HCT116 (cell line): Measurements from ENCODE around the gene IGSF9. TPM values are rescaled to one million over a fixed set of nuclear protein-coding genes. Genes with fewer than 3 reads are reported as not detected.

Experiments
- ATAC-seq: fragments of 200-7000 bp; cut with Tn5 transposase; 2 replicates; pipeline ENCODE4 v1.9.1; 2020; ENCODE audit warnings: mild to moderate bottlenecking, moderate library complexity
- BruUV-seq: library from RNA; stranded (reverse); fragments of 400-500 nt; replicated peaks from 2 replicates; lab custom pipeline; 2021; lab: Mats Ljungman, UMichigan
- CTCF ChIA-PET: fragments of 300-600 bp; sonication (Branson Sonifier 250); formaldehyde crosslinking; loops from one replicate; lab custom pipeline; 2021; ENCODE audit warnings: antibody characterized with exemption; lab: Charles Lee
- POLR2A ChIA-PET: fragments of 300-600, 350-600 bp; sonication (Branson Sonifier 250); formaldehyde crosslinking; loops from one replicate; lab custom pipeline; 2021; ENCODE audit warnings: antibody characterized with exemption; lab: Charles Lee
- RAD21 ChIA-PET, 2 experiments: fragments of 300-600 bp; sonication (Branson Sonifier 250); formaldehyde crosslinking; loops; one replicate each; lab custom pipeline; 2023; ENCODE audit warnings: low total read pairs in 2 of 2; ENCODE audit not compliant: uncharacterized antibody in 2 of 2, unreplicated experiment in 2 of 2, low non-redundant PET in 1 of 2; lab: Charles Lee
- DNase-seq: peaks from one replicate; pipeline ENCODE4 v3.0.0-alpha.2; 2010; ENCODE audit warnings: low read depth, low spot score
- H2AFZ ChIP-seq: fragments of 200-600 bp; shearing (Covaris generic), sonication (generic); 2 replicates; pipeline ENCODE4 v1.6.1; 2017; ENCODE audit warnings: low read depth, mixed run types, mixed read lengths, antibody characterized with exemption, low read length; ENCODE audit not compliant: poor library complexity, severe bottlenecking
- H3K27ac ChIP-seq: 2 replicates; pipeline ENCODE4 v1.5.1; 2012; ENCODE audit warnings: low read depth, low read length
- H3K27me3 ChIP-seq: fragments of 200-600 bp; sonication (generic); 2 replicates; pipeline ENCODE4 v1.6.1; 2016; ENCODE audit warnings: mixed run types, low read length, mixed read lengths; ENCODE audit not compliant: insufficient read depth
- H3K36me3 ChIP-seq, 2 experiments: fragments of 200-500 bp in 1 of 2; fragments of 200-600 bp in 1 of 2; sonication (Bioruptor generic) in 1 of 2; sonication (generic) in 1 of 2; 2 replicates each; pipeline versions ENCODE4 v1.5.1 to v1.6.1; 2014 to 2016; ENCODE audit warnings: low read length in 2 of 2, inconsistent platforms in 1 of 2, mixed read lengths in 1 of 2, mixed run types in 1 of 2; ENCODE audit not compliant: insufficient read depth in 2 of 2, control insufficient read depth in 1 of 2
- H3K4me1 ChIP-seq, 2 experiments: fragments of 200-600 bp in 1 of 2; sonication (generic) in 1 of 2; 2 replicates each; pipeline versions ENCODE4 v1.5.1 to v1.6.1; 2012 to 2017; ENCODE audit warnings: low read length in 2 of 2, inconsistent platforms in 1 of 2, mild to moderate bottlenecking in 1 of 2, mixed read lengths in 1 of 2, mixed run types in 1 of 2, moderate library complexity in 1 of 2; ENCODE audit not compliant: insufficient read depth in 2 of 2, control insufficient read depth in 1 of 2
- H3K4me2 ChIP-seq: fragments of 200-600 bp; sonication (generic); 2 replicates; pipeline ENCODE4 v1.6.1; 2017; ENCODE audit warnings: mixed run types, low read length, mixed read lengths
- H3K4me3 ChIP-seq, 2 experiments: fragments of 200-600 bp in 1 of 2; sonication (generic) in 1 of 2; replicated peaks in 1 of 2; 2 replicates each; pipeline ENCODE4 v1.5.1; 2011 to 2016; ENCODE audit warnings: low read length in 2 of 2, control low read depth in 1 of 2, low read depth in 1 of 2, mild to moderate bottlenecking in 1 of 2, mixed read lengths in 1 of 2, mixed run types in 1 of 2
- H3K79me2 ChIP-seq: fragments of 200-600 bp; sonication (generic); 2 replicates; pipeline ENCODE4 v1.6.1; 2017; ENCODE audit warnings: mild to moderate bottlenecking, mixed run types, low read length, moderate library complexity, mixed read lengths; ENCODE audit not compliant: insufficient read depth
- H3K9ac ChIP-seq: fragments of 200-600 bp; sonication (generic); 2 replicates; pipeline ENCODE4 v1.6.1; 2016; ENCODE audit warnings: low read length, mixed read lengths
- H3K9me2 ChIP-seq: fragments of 200-600 bp; sonication (generic), shearing (Covaris generic); 2 replicates; pipeline ENCODE4 v1.6.1; 2017; ENCODE audit warnings: mixed run types, mild to moderate bottlenecking, moderate library complexity; ENCODE audit not compliant: insufficient read depth
- H3K9me3 ChIP-seq, 2 experiments: fragments of 200-500 bp in 1 of 2; fragments of 200-600 bp in 1 of 2; sonication (Bioruptor generic) in 1 of 2; sonication (generic) in 1 of 2; 2 replicates each; pipeline ENCODE4 v1.6.1; 2014 to 2017; ENCODE audit warnings: low read length in 2 of 2, mixed read lengths in 2 of 2, inconsistent platforms in 1 of 2, low read depth in 1 of 2, mild to moderate bottlenecking in 1 of 2, mixed run types in 1 of 2, moderate library complexity in 1 of 2; ENCODE audit not compliant: control insufficient read depth in 1 of 2, insufficient read depth in 1 of 2
- H4K20me1 ChIP-seq: fragments of 200-600 bp; sonication (generic), shearing (Covaris generic); 2 replicates; pipeline ENCODE4 v1.6.1; 2017; ENCODE audit warnings: mixed run types, mild to moderate bottlenecking, moderate library complexity; ENCODE audit not compliant: insufficient read depth
- EGR1 ChIP-seq: IDR thresholded peaks from 2 replicates; pipeline ENCODE4 v1.6.1; 2012; ENCODE audit warnings: low read depth
- EZH2 ChIP-seq: fragments of 200-600 bp; sonication (generic); IDR thresholded peaks from 2 replicates; pipeline ENCODE4 v1.6.1; 2017; ENCODE audit warnings: antibody characterized with exemption, mixed run types
- EZH2phosphoT487 ChIP-seq: fragments of 200-600 bp; IDR thresholded peaks from 2 replicates; pipeline ENCODE4 v1.6.1; 2018; ENCODE audit warnings: antibody characterized with exemption, borderline replicate concordance
- MAX ChIP-seq: IDR thresholded peaks from 2 replicates; pipeline ENCODE4 v1.6.1; 2012
- POLR2AphosphoS5 ChIP-seq: IDR thresholded peaks from 2 replicates; pipeline ENCODE4 v1.6.1; 2011; ENCODE audit warnings: mild to moderate bottlenecking, low read depth, low read length, moderate library complexity
- RAD21 ChIP-seq: IDR thresholded peaks from 2 replicates; pipeline ENCODE4 v1.6.1; 2012; ENCODE audit warnings: low read depth, mild to moderate bottlenecking
- SIN3A ChIP-seq: IDR thresholded peaks from 2 replicates; pipeline ENCODE4 v1.6.1; 2012; ENCODE audit warnings: low read depth
- SP1 ChIP-seq: IDR thresholded peaks from 2 replicates; pipeline ENCODE4 v1.6.1; 2012; ENCODE audit warnings: low read depth
- SRF ChIP-seq: IDR thresholded peaks from 2 replicates; pipeline ENCODE4 v1.6.1; 2012; ENCODE audit warnings: low read depth
- TCF7L2 ChIP-seq: IDR thresholded peaks from 2 replicates; pipeline ENCODE4 v1.7.0; 2011; ENCODE audit warnings: borderline replicate concordance, inconsistent platforms; ENCODE audit not compliant: insufficient read depth, insufficient read length; ENCODE audit errors: extremely low read depth
- ZFX ChIP-seq: fragments of 450-650 bp; IDR thresholded peaks from 2 replicates; pipeline ENCODE4 v1.6.1; 2017
- intact Hi-C: fragments of 100-400 bp; cut with micrococcal nuclease; formaldehyde crosslinking; loops from 2 replicates; pipeline ENCODE4 v1.10.0; 2022
- total RNA-seq: library from RNA; stranded (reverse); gene quantifications from one replicate; pipeline ENCODE4 v1.2.1, GENCODE V29; 2021; ENCODE audit not compliant: unreplicated experiment
- TF ChIP-seq, protein P1 (sequence below), 3 experiments: fragments of 200-600 bp in 1 of 3; sonication (generic) in 1 of 3; IDR thresholded peaks in 2 of 3; conservative IDR thresholded peaks in 1 of 3; 2 replicates each; pipeline ENCODE4 v1.5.1; 2012 to 2017; ENCODE audit warnings: low read depth in 2 of 3, low read length in 2 of 3, antibody characterized with exemption in 1 of 3, borderline replicate concordance in 1 of 3, control low read depth in 1 of 3, mild to moderate bottlenecking in 1 of 3, mixed read lengths in 1 of 3, mixed run types in 1 of 3, moderate library complexity in 1 of 3; ENCODE audit not compliant: insufficient read depth in 1 of 3
- TF ChIP-seq, protein P2 (sequence below): IDR thresholded peaks from 2 replicates; pipeline ENCODE4 v1.6.1; 2011; ENCODE audit warnings: mild to moderate bottlenecking, low read length, moderate library complexity; ENCODE audit not compliant: insufficient replicate concordance; ENCODE audit errors: extremely low read depth
- TF ChIP-seq, protein P3 (sequence below): IDR thresholded peaks from 2 replicates; pipeline ENCODE4 v1.6.1; 2012

Gene IGSF9
- total RNA-seq, 1 experiment from 2014 or later = 10.3 TPM

DNA sequence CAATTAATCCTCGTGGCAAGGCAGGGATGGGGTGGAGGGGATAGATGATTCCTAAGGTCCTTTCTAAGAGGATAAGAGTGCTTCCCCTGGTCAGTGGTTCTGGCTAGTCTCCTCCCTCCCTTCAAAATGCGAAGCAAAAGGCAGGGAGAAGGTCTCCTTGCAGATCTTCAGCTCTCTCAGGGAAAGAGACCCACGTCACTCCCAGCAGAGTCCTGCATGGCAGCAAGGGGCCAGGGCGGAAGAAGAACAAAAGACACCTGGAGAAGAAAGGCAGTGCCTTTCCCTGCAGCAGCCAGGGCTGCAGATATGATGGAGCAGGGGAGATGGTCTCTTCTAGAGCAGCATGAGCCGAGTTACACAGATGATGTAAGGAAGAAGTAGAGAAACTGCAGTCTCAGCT, 38.3 kb upstream of the IGSF9 start:
- H4K20me1 ChIP-seq = no peaks in the 10 kb centered on the region
- BruUV-seq = no TSS peak
- H3K79me2 ChIP-seq = no peaks in the 10 kb centered on the region
- H3K4me1 ChIP-seq = no peaks in the 10 kb centered on the region
- intact Hi-C loops = no loop called here
- peaks cover 26% of the 10 kb centered on the region for H3K27me3 ChIP-seq
- no peak overlapping the region for H2AFZ ChIP-seq
- ChIA-PET CTCF (interaction anchor here (1.6 kb wide), 1 partner anchor 23 kb away, joined by 3 read pairs; no protein-coding TSS in a partner anchor), RAD21 (no interaction called here), POLR2A (no interaction called here)
- H3K4me2 ChIP-seq = no peak overlapping the region
- TF ChIP-seq SIN3A = no peak
- TF ChIP-seq, protein P1, sequence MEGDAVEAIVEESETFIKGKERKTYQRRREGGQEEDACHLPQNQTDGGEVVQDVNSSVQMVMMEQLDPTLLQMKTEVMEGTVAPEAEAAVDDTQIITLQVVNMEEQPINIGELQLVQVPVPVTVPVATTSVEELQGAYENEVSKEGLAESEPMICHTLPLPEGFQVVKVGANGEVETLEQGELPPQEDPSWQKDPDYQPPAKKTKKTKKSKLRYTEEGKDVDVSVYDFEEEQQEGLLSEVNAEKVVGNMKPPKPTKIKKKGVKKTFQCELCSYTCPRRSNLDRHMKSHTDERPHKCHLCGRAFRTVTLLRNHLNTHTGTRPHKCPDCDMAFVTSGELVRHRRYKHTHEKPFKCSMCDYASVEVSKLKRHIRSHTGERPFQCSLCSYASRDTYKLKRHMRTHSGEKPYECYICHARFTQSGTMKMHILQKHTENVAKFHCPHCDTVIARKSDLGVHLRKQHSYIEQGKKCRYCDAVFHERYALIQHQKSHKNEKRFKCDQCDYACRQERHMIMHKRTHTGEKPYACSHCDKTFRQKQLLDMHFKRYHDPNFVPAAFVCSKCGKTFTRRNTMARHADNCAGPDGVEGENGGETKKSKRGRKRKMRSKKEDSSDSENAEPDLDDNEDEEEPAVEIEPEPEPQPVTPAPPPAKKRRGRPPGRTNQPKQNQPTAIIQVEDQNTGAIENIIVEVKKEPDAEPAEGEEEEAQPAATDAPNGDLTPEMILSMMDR (IDR thresholded peaks at IDR 0.05 in 2 of 3, conservative IDR thresholded peaks at IDR 0.05 in 1 of 3; ENCODE audit: borderline replicate concordance in 1 of 3, insufficient read depth in 1 of 3, low read depth in 2 of 3, low read length in 2 of 3) = no peak
- TF ChIP-seq, protein P2, sequence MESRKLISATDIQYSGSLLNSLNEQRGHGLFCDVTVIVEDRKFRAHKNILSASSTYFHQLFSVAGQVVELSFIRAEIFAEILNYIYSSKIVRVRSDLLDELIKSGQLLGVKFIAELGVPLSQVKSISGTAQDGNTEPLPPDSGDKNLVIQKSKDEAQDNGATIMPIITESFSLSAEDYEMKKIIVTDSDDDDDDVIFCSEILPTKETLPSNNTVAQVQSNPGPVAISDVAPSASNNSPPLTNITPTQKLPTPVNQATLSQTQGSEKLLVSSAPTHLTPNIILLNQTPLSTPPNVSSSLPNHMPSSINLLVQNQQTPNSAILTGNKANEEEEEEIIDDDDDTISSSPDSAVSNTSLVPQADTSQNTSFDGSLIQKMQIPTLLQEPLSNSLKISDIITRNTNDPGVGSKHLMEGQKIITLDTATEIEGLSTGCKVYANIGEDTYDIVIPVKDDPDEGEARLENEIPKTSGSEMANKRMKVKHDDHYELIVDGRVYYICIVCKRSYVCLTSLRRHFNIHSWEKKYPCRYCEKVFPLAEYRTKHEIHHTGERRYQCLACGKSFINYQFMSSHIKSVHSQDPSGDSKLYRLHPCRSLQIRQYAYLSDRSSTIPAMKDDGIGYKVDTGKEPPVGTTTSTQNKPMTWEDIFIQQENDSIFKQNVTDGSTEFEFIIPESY = no peak
- TF ChIP-seq RAD21 = no peak
- no peak overlapping the region for H3K9ac ChIP-seq
- no peak overlapping the region for H3K4me3 ChIP-seq
- H3K9me2 ChIP-seq = no peaks in the 10 kb centered on the region
- DNase-seq (no peak), ATAC-seq (no peak)
- no peak overlapping the region for H3K27ac ChIP-seq
- H3K36me3 ChIP-seq = no peaks in the 10 kb centered on the region
- no peaks in the 10 kb centered on the region for H3K9me3 ChIP-seq

GRCh38 chr1:159982280-159982679, 36.9 kb upstream of the IGSF9 start:
- ATAC-seq (no peak), DNase-seq (no peak)
- H2AFZ ChIP-seq = no peak overlapping the region
- no peaks in the 10 kb centered on the region for H3K4me1 ChIP-seq
- intact Hi-C loops = no loop called here
- H3K9ac ChIP-seq = no peak overlapping the region
- no peaks in the 10 kb centered on the region for H3K9me2 ChIP-seq
- ChIA-PET POLR2A (no interaction called here), RAD21 (no interaction called here), CTCF (no interaction called here)
- no peaks in the 10 kb centered on the region for H3K36me3 ChIP-seq
- no peaks in the 10 kb centered on the region for H4K20me1 ChIP-seq
- H3K4me2 ChIP-seq = no peak overlapping the region
- BruUV-seq = no TSS peak
- H3K79me2 ChIP-seq = no peaks in the 10 kb centered on the region
- H3K9me3 ChIP-seq = no peaks in the 10 kb centered on the region
- no peak overlapping the region for H3K27ac ChIP-seq
- H3K4me3 ChIP-seq = no peak overlapping the region
- H3K27me3 ChIP-seq = peaks cover 39% of the 10 kb centered on the region
- no peak for TF ChIP-seq SIN3A
- no peak for TF ChIP-seq EZH2phosphoT487
- TF ChIP-seq TCF7L2 = no peak
- TF ChIP-seq ZFX = no peak
- TF ChIP-seq RAD21 = no peak
- TF ChIP-seq, protein P3, sequence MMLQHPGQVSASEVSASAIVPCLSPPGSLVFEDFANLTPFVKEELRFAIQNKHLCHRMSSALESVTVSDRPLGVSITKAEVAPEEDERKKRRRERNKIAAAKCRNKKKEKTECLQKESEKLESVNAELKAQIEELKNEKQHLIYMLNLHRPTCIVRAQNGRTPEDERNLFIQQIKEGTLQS = no peak
- no peak for TF ChIP-seq MAX
- no peak for TF ChIP-seq EZH2
- no peak for TF ChIP-seq SRF
- TF ChIP-seq POLR2AphosphoS5 = no peak
- TF ChIP-seq SP1 = no peak
- TF ChIP-seq EGR1 = no peak
